Activated CD4-positive, alpha-beta T cell treated with anti-CD3 and anti-CD28 coated beads, Interleukin-2, amount 50 U/mL, for 24 hours (primary cell): ENCODE measurements around the gene SLC36A4.
"Not testable (repeated sequence)": the region's sequence is repeated elsewhere in the genome, so short reads cannot be mapped to it uniquely, and the experiment has no call there.

Experiments
- DNase-seq, 2 donors: peaks; one replicate each; pipeline ENCODE4 v3.0.0-alpha.2; 2020; ENCODE audit warnings: low read depth in 1 of 2, low spot score in 1 of 2

SLC36A4 gene

GRCh38 chr11:93197380-93198214 is at the start of gene SLC36A4:
Gene SLC36A4, minus strand, starts transcription at chr11:93197991. Its CDS starts 159 bp downstream, at chr11:93197832.
- peak; percentile 64 to 82 for DNase-seq

GRCh38 chr11:93246790-93247189 is 49.0 kb upstream of the SLC36A4 start:
- not testable (repeated sequence) for DNase-seq

- DNase-seq, result no peak
These were observed 46.2 kb upstream of the SLC36A4 start for GRCh38 chr11:93244018-93244417.

- no peak for DNase-seq
These were observed 42.2 kb upstream of the SLC36A4 start for GRCh38 chr11:93239966-93240365.

GRCh38 chr11:93238956-93239355 is 41.2 kb upstream of the SLC36A4 start:
- DNase-seq, result no peak

- DNase-seq, result no peak
These were observed 39.2 kb upstream of the SLC36A4 start for GRCh38 chr11:93236741-93237675.

- DNase-seq, result peak; percentile 36 to 64
These were observed 36.9 kb upstream of the SLC36A4 start for GRCh38 chr11:93234602-93235207.

GRCh38 chr11:93229876-93230275 is 32.1 kb upstream of the SLC36A4 start:
- DNase-seq, result no peak

GRCh38 chr11:93225662-93226061 is 27.9 kb upstream of the SLC36A4 start:
- no peak for DNase-seq

- DNase-seq, result no peak
These were observed 23.7 kb upstream of the SLC36A4 start for GRCh38 chr11:93221539-93221938.

GRCh38 chr11:93220078-93220477 is 22.3 kb upstream of the SLC36A4 start:
- no peak for DNase-seq

GRCh38 chr11:93219440-93219839 is 21.6 kb upstream of the SLC36A4 start:
- DNase-seq, result no peak

- no peak for DNase-seq
These were observed 18.8 kb upstream of the SLC36A4 start for GRCh38 chr11:93216511-93217101.

GRCh38 chr11:93213622-93214021 is 15.8 kb upstream of the SLC36A4 start:
- DNase-seq, result no peak

GRCh38 chr11:93212094-93212493 is 14.3 kb upstream of the SLC36A4 start:
- DNase-seq, result no peak

GRCh38 chr11:93209466-93209865 is 11.7 kb upstream of the SLC36A4 start:
- no peak for DNase-seq

GRCh38 chr11:93208663-93209270 is 11.0 kb upstream of the SLC36A4 start:
- DNase-seq, result no peak

- no peak for DNase-seq
These were observed 1.8 kb upstream of the SLC36A4 start for GRCh38 chr11:93199616-93200015.

GRCh38 chr11:93198215-93198845 is 539 bp upstream of the SLC36A4 start:
- DNase-seq, result no peak

GRCh38 chr11:93196816-93197379 is 893 bp downstream of the SLC36A4 start:
- DNase-seq, result no peak
